Urinary bladder (tissue), 4 donors: Measurements from ENCODE around the gene TOP1. TPM values are rescaled to one million over a fixed set of nuclear protein-coding genes. Genes with fewer than 3 reads are reported as not detected.
A peak's percentile ranks its signal among the peaks of the same experiment; 100 is the strongest.

ENCODE experiments used
- DNase-seq: peaks from one replicate; pipeline ENCODE4 v3.0.0-alpha.2; 2015; ENCODE audit errors: extremely low spot score
- H3K27ac ChIP-seq: one replicate; pipeline ENCODE4 v1.5.1; 2013; ENCODE audit warnings: low read depth, mild to moderate bottlenecking, moderate library complexity
- H3K36me3 ChIP-seq: one replicate; pipeline ENCODE4 v1.6.1; 2013; ENCODE audit warnings: mild to moderate bottlenecking, moderate library complexity; ENCODE audit not compliant: insufficient read depth
- H3K4me1 ChIP-seq: one replicate; pipeline ENCODE4 v1.6.1; 2013; ENCODE audit warnings: mild to moderate bottlenecking, moderate library complexity; ENCODE audit not compliant: insufficient read depth
- H3K4me3 ChIP-seq: one replicate; pipeline ENCODE4 v1.5.1; 2013; ENCODE audit warnings: low read depth, low read length
- WGBS: extraction: QIAGEN DNeasy Blood & Tissue Kit; methylation state at CpG from one replicate; pipeline ENCODE4 v1.1.7; 2013; 5-methylcytosine and 5-hydroxymethylcytosine counted together
- polyA plus RNA-seq: library from polyadenylated mRNA; stranded (reverse); fragments of 200-250 nt; gene quantifications from one replicate; pipeline ENCODE4 v1.2.3, GENCODE V29; 2013
- total RNA-seq: library from RNA; depleted of rRNA; stranded (reverse); fragments of >200 nt; gene quantifications from one replicate; pipeline ENCODE4 v1.2.3, GENCODE V29; 2014
- donor health status: healthy with polysubstance abuse.
- donor health status: healthy.

Gene TOP1
- total and polyA plus RNA-seq, 2 donors = 26.9 to 29.2 TPM

DNA sequence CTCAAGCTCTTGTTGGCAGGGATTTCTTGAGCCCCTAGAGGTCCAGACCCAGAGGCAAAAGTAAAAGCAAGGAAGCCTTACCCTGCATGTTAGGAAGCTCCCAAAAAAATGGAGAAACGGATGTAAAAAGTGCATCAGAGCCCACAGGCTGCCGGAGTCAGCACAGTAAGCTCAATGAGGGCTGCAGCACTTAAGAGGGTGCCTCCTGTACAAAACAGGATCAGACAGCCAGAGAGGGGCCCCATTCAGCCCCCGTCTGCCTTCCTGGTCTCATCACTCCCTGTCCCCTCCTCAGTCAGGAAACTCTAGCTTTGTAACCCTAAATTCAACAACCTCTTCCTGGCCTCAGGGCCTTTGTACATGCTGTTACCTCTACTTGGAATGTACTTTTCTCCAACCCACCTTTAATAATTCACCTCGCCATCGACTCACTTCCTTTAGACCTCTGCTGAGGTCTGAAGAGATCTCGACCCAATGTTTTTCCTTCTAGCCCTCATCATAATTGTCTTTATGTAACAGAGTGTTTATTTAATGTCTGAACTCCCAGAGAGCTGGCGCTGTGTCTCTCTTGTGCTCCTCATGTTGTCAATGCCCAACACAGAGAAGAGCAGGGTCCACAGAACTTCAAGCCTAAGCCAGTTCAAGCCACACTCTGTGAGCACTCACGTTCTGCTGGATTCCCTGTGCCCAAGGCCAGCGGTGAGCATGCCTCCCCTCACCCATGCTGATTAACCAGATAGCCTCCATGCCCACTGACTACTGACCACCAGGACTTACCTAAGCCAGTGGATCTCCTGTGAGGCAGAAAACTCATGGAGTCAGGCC, 106.0 kb downstream of the TOP1 start:
- 85% methylated on average over 9 of the region's 9 CpGs for WGBS
- no peak overlapping the region for H3K4me3 ChIP-seq
- no peaks in the 10 kb centered on the region for H3K36me3 ChIP-seq
- no peaks in the 10 kb centered on the region for H3K4me1 ChIP-seq
- no peak overlapping the region for H3K27ac ChIP-seq
- DNase-seq = no peak

DNA sequence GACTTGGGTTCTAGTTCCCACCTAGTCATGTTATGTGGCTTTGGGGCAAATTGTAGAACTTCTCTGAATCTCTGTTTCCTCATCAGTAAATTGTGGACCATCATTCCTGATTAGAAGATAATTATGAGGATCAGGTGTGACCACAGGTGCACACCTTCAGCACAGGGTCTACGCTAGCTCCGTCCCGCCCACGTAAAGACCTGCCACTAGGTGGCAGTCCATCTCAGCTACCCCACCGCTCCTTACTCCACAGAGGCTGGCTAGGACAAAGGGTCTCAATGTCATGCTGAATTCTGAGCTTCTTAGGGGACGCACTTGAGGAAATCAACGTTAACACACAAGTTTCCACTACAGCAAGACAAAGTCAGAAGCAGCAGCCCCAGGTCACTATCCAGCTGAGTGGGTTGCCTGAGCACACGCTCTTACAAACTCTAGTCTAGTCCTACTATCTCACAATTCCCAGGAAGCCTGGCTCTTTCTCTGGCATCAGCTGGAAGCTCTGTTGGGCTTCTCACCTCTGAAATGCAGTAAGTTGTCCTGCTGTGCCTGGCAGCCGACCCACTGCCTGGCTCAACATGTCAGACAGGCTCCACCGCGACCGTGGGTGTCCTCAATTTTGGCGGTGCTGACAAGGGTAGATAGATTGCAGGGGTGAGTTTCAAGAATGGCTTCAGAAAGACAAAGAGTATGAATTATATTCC, 106.7 kb downstream of the TOP1 start:
- H3K4me3 ChIP-seq = no peak overlapping the region
- DNase-seq = no peak
- no peak overlapping the region for H3K27ac ChIP-seq
- WGBS = 64% methylated on average over 13 of the region's 13 CpGs
- H3K36me3 ChIP-seq = no peaks in the 10 kb centered on the region
- no peaks in the 10 kb centered on the region for H3K4me1 ChIP-seq

GRCh38 chr20:41135888-41136679, 107.5 kb downstream of the TOP1 start:
- WGBS = 35% methylated on average over 23 of the region's 23 CpGs
- Histone ChIP-seq H3K27ac (peak overlapping the region; percentile 61), H3K4me1 (no peaks in the 10 kb centered on the region), H3K4me3 (peak overlapping the region; percentile 87), H3K36me3 (no peaks in the 10 kb centered on the region)
- DNase-seq = no peak

DNA sequence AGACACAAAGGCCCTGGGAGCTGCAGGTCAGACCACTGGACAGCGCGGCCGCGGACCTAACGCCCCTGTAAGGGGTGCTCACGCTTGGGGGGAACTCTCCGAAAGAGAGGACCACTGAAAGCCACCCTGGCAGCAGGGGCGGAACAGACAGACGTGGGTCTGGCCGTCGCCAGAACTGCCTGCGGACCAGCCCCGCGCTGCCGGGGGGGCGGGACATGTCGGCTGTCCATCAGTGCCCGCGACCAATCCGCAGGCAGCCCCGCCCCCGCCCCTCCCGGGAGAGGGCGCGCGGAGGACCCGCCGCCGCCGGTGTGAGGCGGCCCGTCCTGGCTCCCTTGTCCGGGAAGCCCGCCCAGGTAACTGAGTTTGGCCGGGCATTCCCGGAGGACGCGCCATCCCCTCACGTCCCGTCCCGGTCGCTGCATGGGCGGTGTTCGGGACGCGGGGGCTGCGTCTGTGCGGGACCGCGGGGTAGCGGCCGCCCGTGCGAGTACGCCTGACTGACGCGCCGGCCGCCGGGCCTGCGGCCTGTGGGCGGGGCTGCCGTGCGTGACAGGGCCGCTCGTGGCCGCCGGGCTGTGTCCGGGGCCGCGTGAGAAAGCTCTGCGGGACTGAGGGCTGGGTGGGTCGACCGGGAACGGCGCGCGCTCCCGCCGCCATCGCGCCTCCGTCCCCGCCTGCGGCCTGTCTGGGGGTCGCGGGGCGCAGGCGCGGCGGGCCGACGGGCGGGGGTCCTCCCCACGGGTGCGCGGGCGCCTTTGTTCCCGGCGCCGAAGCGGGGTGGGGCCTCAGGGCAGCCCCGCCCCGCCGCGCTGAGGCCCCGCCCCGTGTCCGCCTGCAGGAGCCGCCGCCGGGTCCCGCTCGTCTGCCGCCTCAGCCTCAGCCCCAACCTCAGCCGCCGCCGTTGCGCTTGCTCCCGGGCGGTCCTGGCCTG, 108.3 kb downstream of the TOP1 start, which contains the start of gene PLCG1:
PLCG1 (plus strand) TSS at position 864 of the 934 bp plus-strand sequence. CDS start 99 bp downstream, outside the sequence.
- under 1% methylated on average over 121 of the region's 121 CpGs for WGBS
- Histone ChIP-seq H3K4me3 (peak within 1 kb of the TSS; percentile 87), H3K27ac (peak within 1 kb of the TSS; percentile 96), H3K36me3 (no peaks in the 10 kb centered on the region), H3K4me1 (no peaks in the 10 kb centered on the region)
- no peak for DNase-seq

DNA sequence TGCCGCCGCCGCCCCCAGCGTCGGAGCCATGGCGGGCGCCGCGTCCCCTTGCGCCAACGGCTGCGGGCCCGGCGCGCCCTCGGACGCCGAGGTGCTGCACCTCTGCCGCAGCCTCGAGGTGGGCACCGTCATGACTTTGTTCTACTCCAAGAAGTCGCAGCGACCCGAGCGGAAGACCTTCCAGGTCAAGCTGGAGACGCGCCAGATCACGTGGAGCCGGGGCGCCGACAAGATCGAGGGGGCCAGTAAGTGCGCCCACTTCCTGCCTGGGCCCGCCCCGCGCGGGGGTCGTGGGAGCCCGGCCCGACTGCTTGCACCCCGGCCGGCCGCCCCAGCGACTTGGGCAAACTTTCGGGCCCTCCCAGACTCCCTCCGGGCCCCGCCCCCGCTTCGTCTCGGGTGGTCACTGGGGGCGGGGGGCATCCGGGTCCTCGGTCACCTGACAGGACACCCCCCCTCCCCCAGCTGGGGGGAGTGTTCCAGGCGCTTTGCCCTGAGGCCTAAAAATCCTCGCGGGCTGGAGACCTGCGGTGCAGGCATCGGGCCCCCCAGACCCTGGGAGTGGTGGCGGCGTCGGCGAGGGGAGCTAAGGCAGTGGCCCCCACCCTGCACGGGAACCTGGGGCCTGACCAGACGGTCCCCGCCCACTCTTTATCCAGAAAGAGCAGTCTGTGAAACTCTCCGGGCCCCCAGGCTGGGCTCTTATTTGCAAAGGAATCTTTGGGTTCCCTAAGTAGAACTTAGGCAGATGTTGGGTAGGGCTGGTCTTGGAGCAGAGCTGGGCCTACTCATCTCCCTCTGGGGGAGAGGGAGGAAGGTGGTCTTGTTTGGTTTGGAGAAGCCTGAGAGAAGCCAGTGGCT, 109.2 kb downstream of the TOP1 start:
- H3K4me3 ChIP-seq = peak overlapping the region; percentile 87
- no peaks in the 10 kb centered on the region for H3K4me1 ChIP-seq
- DNase-seq = no peak
- H3K36me3 ChIP-seq = no peaks in the 10 kb centered on the region
- peak overlapping the region; percentile 96 for H3K27ac ChIP-seq
- under 1% methylated on average over 66 of the region's 66 CpGs for WGBS

DNA sequence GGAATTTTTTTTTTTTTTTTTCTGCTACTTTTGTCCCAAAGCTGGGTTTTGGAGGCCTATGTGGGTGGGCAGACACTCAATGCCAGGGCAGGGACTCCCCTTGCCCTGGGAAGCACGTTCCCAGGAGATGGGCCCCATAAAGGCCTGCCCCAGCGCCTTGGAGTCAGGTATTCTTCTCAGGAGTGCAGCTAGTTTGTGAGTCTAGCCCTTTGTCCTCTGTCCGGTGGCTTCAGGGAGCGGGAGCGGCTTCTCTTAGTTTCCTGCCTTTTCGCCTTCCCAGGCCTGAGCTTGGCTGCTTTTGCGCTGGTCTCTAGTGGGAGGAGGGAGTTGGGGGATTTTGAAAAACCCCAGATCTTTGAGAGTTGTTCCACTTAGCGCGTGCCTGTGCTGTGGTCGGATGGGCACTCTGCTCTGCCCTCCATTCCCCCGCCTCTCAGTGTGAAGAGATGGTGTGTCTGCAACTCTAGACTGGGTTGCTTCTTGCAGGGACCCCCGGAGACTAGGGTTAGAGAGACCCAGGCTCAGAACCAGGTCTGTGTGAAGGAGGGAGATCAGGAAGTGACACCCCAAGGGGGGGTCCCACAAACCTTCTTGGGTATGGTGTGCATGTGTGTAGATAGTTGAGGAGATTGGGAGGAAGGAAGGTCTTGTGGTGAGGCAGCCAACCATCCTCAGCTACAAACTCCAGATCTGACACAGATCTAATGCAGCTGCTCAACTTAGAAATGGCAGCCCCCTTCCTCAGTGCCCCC, 110.0 kb downstream of the TOP1 start:
- H3K27ac ChIP-seq = peak overlapping the region; percentile 60
- no peaks in the 10 kb centered on the region for H3K4me1 ChIP-seq
- DNase-seq = no peak
- H3K36me3 ChIP-seq = no peaks in the 10 kb centered on the region
- WGBS = 11% methylated on average over 12 of the region's 12 CpGs
- peak overlapping the region; percentile 87 for H3K4me3 ChIP-seq

DNA sequence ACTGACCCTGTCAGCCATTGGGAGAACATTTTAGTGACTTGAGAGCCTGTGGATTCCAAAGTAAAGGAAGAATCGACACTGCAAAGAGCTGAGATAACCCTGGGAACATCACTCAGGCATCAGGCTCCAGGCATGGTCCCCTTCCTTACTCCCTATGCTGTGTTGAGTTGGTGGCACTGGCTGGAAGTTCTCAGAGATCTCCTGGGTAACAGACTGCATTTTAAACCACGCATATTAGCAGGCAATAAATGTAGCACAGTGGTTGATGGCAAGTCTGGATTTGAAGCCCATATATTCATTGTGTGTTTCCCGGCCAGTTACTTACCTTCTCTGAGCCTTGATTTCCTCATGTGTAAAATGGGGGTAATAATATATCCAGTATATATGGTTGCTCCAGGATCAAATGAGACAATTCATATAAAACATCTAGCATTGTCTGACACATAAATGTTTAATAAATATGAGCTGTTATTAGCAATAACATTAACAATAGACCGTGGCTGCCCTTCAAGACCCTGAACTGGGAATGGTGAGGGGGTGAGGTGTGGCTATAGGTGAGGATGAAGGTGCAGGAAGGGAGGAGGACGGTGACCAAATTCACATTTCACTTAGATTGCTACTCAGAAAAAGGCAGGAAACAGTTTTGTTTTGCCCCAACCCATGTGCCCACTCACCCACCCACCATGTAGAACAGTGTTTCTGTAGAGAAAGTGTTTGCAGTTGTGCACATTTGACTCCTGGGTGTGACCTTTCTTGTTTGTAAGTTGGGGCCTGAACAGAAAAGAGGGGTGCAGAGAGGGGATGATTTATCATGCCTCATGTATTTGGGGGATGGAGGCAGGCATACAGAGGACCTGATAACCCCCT, 110.8 kb downstream of the TOP1 start:
- Histone ChIP-seq H3K4me1 (no peaks in the 10 kb centered on the region), H3K27ac (peak overlapping the region; percentile 28), H3K4me3 (peak overlapping the region; percentile 87), H3K36me3 (no peaks in the 10 kb centered on the region)
- 55% methylated on average over 5 of the region's 5 CpGs for WGBS
- DNase-seq = no peak

DNA sequence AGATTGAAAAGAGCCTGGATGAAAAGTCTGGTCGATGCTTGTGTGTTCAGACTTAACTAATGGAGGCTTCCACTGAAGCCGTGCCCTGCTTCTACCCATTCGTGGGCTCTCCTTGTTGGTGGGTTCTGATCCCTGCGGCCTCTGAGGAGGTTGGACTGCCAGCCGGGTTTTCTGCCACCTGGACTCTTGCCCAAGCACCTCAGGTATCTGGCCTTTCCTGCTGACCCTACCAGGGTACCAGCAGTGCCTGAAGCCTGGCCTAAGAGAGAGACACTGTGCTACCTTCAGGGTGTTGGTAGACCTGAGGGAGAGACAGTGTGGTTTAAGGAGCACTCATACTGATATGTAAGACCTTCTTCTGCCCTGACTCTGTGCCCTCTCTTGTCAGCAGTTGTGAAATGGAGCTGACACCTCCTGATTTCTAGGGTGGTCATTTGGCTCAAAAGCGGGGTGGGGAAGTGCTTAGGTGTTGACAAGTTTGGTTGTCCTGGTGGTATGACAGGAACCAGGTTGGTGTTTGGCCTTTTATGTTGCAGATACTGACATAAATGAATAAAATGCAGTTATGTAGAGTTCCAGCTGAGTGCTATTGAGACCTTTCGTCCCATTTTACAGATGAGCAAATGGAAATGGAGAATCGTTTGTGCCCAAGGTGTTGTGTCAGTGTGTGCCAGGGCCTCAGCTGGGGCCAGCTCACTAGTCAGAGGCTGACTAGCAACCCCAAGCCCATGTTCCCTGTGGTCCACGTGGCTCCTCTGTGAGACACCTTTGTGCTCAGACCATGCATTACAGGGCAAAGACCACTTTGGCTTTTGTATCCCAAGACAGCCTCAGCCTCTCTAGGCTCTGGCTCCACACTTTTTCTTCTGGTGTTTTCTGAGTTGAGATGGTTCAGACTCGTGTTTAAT, 111.9 kb downstream of the TOP1 start:
- DNase-seq = no peak
- 68% methylated on average over 10 of the region's 10 CpGs for WGBS
- no peaks in the 10 kb centered on the region for H3K4me1 ChIP-seq
- peak overlapping the region; percentile 28 for H3K27ac ChIP-seq
- H3K36me3 ChIP-seq = no peaks in the 10 kb centered on the region
- H3K4me3 ChIP-seq = no peak overlapping the region

- WGBS = 47% methylated on average over 8 of the region's 8 CpGs
- no peaks in the 10 kb centered on the region for H3K4me1 ChIP-seq
- H3K36me3 ChIP-seq = no peaks in the 10 kb centered on the region
- no peak for DNase-seq
- no peak overlapping the region for H3K4me3 ChIP-seq
- peak overlapping the region; percentile 66 for H3K27ac ChIP-seq
These were observed 112.7 kb downstream of the TOP1 start for GRCh38 chr20:41141153-41141815.

GRCh38 chr20:41142245-41142644, 113.6 kb downstream of the TOP1 start:
- Histone ChIP-seq H3K4me1 (no peaks in the 10 kb centered on the region), H3K4me3 (no peak overlapping the region), H3K36me3 (no peaks in the 10 kb centered on the region), H3K27ac (peak overlapping the region; percentile 25)
- 76% methylated on average over 4 of the region's 4 CpGs for WGBS
- DNase-seq = no peak
